ENCODE results near the gene NGFR.
"Not testable (repeated sequence)": the region's sequence is repeated elsewhere in the genome, so short reads cannot be mapped to it uniquely, and the experiment has no call there.

Gene NGFR

GRCh38 chr17:49548506-49549310, 53.6 kb downstream of the NGFR start:
- H3K4me3 ChIP-seq (ENCODE audit: low read depth, low read length): no peak overlapping the region
- DNase-seq (ENCODE audit: low read depth, low spot score): peak; percentile 27
- TF ChIP-seq CTCF (IDR thresholded peaks at IDR 0.05; ENCODE audit: low read depth, low read length): peak; percentile 77
- in situ Hi-C loops (cut with HindIII; ENCODE audit: low sequenced_read_pairs): no loop called here

- no peak for DNase-seq (ENCODE audit: low read depth, low spot score)
- in situ Hi-C loops (cut with HindIII; ENCODE audit: low sequenced_read_pairs): no loop called here
- TF ChIP-seq CTCF (IDR thresholded peaks at IDR 0.05; ENCODE audit: low read depth, low read length): no peak
- H3K4me3 ChIP-seq (ENCODE audit: low read depth, low read length): no peak overlapping the region
Observed at GRCh38 chr17:49549311-49549605, 54.2 kb downstream of the NGFR start.

GRCh38 chr17:49549691-49550678, 54.9 kb downstream of the NGFR start:
- no peak overlapping the region for H3K4me3 ChIP-seq (ENCODE audit: low read depth, low read length)
- DNase-seq (ENCODE audit: low read depth, low spot score): no peak
- in situ Hi-C loops (cut with HindIII; ENCODE audit: low sequenced_read_pairs): no loop called here
- no peak for TF ChIP-seq CTCF (IDR thresholded peaks at IDR 0.05; ENCODE audit: low read depth, low read length)

- H3K4me3 ChIP-seq (ENCODE audit: low read depth, low read length); DNase-seq (ENCODE audit: low read depth, low spot score); in situ Hi-C loops (cut with HindIII; ENCODE audit: low sequenced_read_pairs): not testable (repeated sequence)
Observed at GRCh38 chr17:49550764-49551163, 55.7 kb downstream of the NGFR start.

- DNase-seq (ENCODE audit: low read depth, low spot score): no peak
- in situ Hi-C loops (cut with HindIII; ENCODE audit: low sequenced_read_pairs): no loop called here
- TF ChIP-seq CTCF (IDR thresholded peaks at IDR 0.05; ENCODE audit: low read depth, low read length): no peak
- H3K4me3 ChIP-seq (ENCODE audit: low read depth, low read length): no peak overlapping the region
Observed at GRCh38 chr17:49551221-49552069, 56.4 kb downstream of the NGFR start.

GRCh38 chr17:49552070-49552751, 57.1 kb downstream of the NGFR start:
- no peak overlapping the region for H3K4me3 ChIP-seq (ENCODE audit: low read depth, low read length)
- no peak for TF ChIP-seq CTCF (IDR thresholded peaks at IDR 0.05; ENCODE audit: low read depth, low read length)
- no peak for DNase-seq (ENCODE audit: low read depth, low spot score)
- in situ Hi-C loops (cut with HindIII; ENCODE audit: low sequenced_read_pairs): no loop called here
